Bone marrow (tissue), 2 donors: ENCODE measurements around the gene COG2.
"Not testable (repeated sequence)": the region's sequence is repeated elsewhere in the genome, so short reads cannot be mapped to it uniquely, and the experiment has no call there.

Source experiments
- DNase-seq, 2 donors: peaks; one replicate each; lab custom pipeline; 2025; lab: John Stamatoyannopoulos, UW

Gene COG2

DNA sequence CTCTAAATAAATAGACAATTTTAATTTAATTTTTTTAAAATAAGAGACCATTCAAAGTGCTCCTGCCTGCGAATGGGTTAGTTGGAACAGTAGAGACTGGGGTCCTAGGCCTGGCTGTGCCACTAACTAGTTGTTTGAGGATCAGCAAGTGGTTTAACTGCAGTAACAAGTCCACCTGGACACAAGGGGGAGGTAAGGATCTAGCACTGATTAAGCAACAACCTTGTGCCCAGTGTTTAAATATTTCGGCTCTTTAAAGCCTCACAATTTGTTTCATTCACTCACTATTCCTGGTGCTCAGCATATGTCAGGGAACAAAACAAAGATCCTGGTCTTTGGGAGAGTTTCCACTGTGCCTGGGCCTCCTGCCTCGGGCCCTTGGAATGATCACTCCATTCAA is 73.2 kb downstream of the COG2 start:
- DNase-seq, result no peak

GRCh38 chr1:230716453-230716852 is 74.2 kb downstream of the COG2 start:
- not testable (repeated sequence) for DNase-seq

GRCh38 chr1:230717251-230717650 is 75.0 kb downstream of the COG2 start:
- no peak for DNase-seq

DNA sequence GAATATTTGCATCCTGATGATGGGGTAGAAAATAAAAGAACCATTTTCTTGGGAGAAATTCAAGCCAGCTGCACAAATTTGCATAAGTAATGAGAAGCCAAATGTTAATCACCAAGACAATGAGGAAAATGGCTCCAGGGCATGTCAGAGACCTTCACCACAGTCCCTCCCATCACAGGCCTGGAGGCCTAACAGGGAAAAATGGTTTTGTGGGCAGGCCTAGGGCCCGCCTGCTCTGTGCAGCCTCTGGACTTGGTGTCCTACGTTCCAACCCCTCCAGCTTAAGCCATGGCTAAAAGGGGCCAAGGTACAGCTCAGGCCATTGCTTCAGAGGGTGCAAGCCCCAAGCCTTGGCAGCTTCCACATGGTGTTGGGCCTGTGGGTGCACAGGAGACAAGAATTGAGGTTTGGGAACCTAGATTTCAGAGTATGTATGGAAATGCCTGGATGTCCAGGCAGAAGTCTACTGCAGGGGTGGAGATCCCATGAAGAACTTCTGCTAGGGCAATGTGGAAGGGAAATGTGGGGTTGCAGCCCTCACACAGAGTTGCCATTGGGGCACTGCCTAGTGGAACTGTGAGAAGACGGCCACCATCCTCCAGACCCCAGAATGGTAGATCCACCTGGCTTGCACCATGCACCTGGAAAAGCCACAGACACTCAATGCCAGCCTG is 79.7 kb downstream of the COG2 start:
- not testable (repeated sequence) for DNase-seq

GRCh38 chr1:230725256-230726012 is 83.2 kb downstream of the COG2 start:
- no peak for DNase-seq

GRCh38 chr1:230728710-230729392 is 86.6 kb downstream of the COG2 start:
- DNase-seq, result no peak

DNA sequence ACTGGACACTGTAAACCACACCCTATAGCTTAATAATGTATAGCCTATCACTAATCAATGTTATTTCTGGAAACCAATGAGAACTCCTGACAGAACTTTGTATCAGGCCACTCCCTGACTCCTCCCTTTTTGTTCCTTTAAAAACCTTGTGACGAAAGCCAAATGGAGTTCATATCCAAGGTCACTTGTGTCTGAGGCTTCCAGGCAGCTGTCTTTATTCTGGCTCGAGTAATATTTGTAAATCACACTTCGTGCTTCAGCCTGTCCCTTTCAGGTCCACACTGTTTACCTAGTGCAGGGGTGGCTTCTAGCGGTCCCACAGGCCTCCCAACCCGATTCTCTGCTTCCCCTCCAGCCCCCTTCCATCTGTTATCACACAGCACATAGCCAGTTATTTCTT is 88.7 kb downstream of the COG2 start:
- no peak for DNase-seq

DNA sequence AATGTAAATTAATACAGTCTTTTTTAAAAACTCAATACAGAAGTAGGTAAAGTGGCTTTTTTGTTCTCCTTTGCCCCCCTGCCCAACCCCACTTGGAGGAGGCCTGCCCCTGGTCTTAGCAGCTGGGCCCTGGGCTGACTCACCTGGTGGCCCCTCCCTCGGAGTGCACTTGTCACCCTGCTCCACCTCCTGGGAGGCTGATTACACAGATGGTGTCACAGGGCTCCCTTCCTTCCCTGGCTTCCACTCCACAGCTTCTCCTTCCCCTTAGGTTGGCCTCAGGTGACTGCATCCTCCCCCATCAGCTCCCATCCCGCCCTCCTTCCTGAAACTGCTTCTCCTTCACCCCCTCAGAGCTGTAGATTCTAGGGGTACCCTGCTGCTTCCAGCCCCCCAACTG is 93.2 kb downstream of the COG2 start:
- DNase-seq, result no peak

DNA sequence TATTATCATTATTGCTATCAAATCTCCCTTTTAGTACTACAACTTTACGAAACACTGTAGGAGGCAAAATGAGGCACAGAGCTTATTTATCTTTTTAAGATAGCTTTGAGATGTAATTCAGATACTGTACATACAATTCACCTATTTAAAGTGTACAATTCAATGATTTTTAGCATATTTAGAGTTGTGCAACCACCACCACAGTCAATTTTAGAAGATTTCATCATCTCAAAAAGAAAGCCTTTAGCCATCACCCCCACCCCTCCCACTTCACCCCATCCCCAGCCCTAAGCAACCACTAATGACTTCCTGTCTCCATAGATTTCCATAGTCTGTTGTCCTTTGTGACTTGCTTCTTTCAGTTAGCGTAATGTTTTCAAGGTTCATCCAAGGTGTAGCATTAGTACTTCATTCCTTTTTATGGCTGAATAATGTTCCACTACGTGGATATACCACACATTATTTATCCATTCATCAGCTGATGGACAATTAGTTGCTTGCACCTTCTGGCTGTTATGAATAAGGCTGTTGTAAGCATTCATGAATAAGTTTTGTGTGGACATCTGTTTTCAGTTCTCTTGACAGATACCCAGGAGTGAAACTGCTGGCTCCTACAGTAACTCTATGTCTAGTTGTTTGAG is 95.5 kb downstream of the COG2 start:
- no peak for DNase-seq

DNA sequence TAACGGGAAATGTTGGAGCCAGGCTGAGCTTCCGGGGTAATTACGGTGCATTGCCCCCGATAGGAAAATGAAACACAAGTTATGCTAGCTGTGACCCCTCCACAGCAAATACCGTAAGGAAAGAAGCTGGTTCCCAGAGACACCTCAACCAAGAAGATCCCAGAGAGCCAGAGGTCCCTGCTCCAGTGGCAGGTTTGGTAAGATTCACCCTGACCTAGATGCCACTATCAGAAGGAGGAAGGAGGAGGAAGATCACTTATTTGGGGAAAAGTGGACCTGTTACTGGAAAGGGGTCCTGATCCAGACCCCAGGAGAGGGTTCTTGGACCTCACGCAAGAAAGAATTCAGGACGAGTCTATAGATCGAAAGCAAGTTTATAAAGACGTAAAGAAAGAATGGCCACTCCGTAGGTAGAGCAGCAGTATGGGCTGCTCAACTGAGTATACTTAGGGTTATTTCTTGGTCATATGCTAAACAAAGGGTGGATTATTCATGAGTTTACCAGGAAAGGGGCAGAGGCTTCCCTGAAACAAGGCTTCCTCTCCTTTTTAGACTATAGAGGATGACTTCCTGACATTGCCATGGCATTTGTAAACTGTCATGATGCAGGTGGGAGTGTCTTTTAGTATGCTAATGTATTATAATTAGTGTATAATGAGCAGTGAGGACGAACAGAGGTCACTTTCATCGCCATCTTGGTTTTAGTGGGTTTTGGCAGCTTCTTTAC is 97.4 kb downstream of the COG2 start:
- no peak for DNase-seq
